Stimulated activated CD4-positive, alpha-beta T cell treated with anti-CD3 and anti-CD28 coated beads, Interleukin-4, amount 100 ng/mL, for 4 hours (primary cell): ENCODE data around the gene RHOH.
"Not testable (repeated sequence)": the region's sequence is repeated elsewhere in the genome, so short reads cannot be mapped to it uniquely, and the experiment has no call there.

ENCODE experiments used
- DNase-seq, 2 experiments: peaks; one replicate each; pipeline ENCODE4 v3.0.0-alpha.2; 2020

RHOH gene

DNA sequence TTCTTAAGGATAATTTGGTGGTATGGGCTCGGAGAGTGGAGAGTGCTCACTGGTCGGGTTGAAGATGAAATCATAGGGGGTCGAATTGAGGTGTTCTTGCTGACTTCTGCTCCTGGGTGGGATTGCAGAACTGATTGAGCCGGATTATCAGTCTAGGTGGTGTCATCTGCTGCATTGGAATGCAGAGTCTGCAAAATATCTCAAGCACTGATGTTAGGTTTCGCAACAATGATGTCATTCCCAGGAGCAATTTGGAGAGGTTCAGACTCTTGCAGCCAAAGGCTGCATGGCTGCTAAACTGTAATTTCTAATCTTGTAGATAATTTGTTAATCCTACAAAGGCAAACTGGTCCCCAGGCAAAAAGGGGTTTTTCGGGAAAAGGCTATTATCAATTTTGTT lies 67.7 kb downstream of the RHOH start:
- DNase-seq = no peak

DNA sequence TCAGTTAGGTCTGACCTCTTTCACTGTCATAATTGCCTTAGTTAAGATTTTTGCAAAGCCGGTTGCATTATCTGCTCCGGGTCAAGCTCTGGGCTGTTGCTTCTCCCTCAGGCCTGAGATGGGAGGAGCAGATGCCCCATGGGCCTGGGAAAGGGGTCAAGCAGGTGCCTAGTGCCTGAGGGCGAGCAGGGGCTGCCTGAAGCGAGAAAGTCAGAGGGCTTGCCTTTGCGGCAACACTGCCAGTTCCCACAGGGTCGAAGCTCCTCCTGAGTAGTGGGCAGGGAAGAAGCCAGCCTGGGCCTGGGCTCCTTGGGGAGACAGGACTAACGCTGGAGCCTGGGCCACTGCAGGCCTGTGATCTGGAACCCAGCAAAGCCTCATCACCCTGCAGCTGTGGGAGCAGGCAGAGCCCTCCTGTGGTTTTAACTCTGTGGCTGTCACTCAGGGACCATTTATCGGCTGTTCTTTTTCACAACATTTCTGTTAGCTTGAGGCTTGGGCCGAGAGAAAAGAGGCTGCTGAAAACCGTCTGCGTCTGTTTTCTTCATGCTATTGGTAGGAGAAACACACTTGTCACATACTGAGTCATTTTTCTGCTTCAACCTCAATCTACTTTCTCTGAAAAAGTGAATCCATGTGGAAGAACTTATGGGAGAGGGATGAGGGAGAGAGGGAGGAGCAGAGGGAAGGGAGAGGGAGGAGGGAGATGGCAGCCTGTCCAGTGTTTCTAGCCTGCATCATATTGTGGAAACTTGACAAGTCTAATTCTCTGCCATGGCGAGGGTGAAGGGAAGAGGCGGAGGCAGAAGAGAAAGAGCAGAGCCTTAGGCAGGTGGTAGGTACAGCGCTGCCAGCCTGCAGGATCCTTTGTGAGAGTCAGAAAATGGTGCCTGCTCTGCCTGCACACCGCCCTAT lies 68.4 kb downstream of the RHOH start:
- DNase-seq = no peak

DNA sequence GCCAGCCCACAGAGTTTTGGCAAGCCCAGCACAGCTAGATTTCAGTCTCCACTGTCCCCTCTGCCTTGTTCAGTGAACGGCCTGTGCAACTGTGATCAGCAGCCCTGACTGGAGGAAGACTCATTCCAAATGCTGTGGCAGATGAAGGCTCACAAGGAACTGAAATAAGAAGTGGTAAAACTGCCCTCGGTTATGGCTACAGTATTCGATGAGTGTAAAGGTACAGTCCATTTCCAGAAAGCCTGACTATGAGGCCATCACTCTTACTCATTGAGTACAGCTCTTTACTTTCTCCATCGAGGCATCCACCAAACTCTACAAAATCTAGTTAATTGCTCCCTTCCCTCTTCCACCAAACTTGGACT lies 69.1 kb downstream of the RHOH start:
- DNase-seq = no peak

- DNase-seq = no peak
Measured at GRCh38 chr4:40269133-40269532, 72.3 kb downstream of the RHOH start.

- no peak for DNase-seq
Measured at GRCh38 chr4:40270609-40271008, 73.8 kb downstream of the RHOH start.

DNA sequence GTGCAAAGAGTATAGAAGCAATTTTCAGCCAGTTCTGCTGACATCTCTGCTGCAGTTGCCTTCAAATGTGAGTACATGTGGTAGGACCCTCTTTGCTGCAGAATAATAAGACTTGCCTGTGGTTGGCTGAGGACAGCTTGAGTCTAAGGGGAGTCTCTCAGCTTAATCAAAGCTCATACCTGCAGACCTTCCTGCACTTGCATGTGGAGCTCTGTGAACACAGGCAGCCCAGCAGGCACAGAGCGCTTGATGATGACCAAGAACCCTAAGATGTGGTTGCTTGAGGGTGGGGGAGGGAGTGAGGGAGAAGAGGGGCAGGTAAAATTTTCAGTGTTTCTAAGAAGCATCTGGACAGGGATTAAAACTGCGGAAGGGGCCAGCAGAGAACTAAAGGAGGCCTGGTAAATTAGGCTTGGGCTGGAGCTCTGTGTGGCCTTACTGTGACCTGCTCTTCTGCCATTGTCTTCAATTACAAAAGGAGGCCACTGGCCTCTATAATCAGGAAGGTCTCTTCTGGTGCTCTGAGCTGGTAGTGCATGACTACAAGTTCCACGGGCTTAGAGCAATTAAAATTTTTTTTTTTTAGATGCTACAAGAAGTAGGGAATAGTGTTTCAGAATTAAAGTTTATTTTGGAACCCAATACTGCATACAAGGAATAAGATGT lies 78.4 kb downstream of the RHOH start:
- no peak for DNase-seq

GRCh38 chr4:40276546-40276945 lies 79.7 kb downstream of the RHOH start:
- DNase-seq = no peak

DNA sequence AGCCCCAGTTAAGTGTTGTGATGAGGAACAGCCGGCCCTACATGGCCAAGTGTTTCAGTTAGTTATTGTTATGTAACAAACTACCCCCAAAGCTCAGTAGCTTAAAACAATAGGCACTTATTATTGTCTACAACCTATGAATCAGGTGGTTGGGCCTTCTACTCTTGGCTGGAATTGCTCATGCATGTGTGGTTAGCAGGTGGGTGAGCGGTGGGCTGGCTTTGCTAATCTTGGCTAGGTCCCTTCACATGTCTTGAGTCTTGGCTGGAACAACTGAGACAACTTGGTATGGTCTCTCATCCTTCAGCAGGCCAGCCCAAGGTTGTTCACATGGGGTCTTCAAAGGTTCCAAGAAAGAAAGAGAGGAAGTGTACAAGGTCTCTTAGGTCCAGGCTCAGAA lies 83.8 kb downstream of the RHOH start:
- peak in 1 of 2 experiments; percentile 73 for DNase-seq

DNA sequence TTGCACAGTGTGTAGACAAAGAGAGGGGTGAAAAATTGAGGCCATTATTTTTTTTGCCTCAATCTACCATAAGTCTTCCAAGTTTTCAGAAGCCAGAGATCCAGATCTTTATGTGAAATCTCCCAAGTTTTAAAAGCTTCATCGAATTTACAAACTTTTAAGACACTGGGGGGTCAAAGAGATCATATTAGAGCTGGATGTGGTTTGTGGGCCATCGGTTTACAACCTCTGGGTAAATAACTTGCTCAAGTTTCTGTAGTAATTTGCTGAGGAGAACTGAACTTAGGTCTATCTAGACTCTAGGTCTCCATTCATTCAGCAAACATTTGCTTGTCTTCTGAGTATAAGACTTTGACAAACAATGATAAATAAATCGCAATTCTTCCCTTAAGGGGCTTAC lies 84.3 kb downstream of the RHOH start:
- DNase-seq = no peak

DNA sequence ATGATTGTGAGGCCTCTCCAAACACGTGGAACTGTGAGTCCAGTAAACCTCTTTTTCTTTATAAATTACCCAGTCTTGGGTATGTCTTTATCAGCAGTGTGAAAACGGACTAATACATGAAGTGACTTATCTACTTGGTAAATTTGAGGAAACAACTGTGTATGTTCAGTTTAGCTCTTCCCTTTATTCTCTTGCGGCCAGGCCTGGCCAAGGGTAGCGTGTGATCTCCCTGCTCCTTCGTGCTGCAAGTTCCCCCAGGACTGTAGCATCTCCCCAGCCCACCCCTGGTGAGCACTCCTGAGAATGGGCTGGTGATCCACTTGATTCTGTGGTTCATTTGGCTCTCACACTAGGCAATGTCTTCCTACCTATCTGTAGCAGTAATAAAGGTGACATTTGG lies 85.1 kb downstream of the RHOH start:
- no peak for DNase-seq

DNA sequence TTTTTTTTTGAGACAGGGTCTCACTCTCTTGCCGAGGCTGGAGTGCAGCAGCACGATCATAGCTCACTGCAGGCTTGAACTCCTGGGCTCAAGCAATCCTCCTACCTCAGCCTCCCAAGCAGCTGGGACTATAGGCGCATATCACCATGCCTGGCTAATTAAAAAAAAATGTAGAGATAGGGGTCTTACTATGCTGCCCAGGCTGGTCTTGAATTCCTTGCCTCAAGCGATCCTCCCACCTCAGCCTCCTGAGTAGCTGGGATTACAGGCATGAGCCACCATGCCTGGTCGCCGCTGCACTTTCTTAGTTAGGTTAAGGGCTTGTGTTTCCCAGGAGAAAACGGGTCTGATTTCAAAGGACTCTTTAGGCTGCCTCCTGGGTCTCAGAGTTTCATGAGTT lies 86.0 kb downstream of the RHOH start:
- DNase-seq = not testable (repeated sequence)

- peak in 1 of 2 experiments; percentile 76 for DNase-seq
Measured at GRCh38 chr4:40283413-40283812, 86.6 kb downstream of the RHOH start.

DNA sequence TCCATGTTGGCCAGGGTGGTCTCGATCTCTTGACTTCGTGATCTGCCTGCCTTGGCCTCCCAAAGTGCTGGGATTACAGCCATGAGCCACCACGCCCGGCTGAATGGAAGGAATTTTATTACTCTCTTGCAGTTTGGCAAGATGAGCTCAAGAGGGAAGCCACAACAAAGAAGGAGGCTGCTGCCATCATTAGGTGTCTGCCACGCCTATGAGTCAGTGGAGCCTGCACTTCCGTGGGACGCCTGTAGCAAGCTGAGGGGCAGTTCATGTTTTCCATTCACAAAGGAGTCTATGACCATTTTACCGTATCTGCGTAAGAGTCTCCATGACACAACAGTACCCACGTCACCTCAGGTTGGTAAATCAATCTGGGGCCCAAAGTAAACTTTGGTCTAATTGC lies 87.1 kb downstream of the RHOH start:
- peak; percentile 63 to 95 for DNase-seq

- no peak for DNase-seq
Measured at GRCh38 chr4:40285692-40286091, 88.9 kb downstream of the RHOH start.

DNA sequence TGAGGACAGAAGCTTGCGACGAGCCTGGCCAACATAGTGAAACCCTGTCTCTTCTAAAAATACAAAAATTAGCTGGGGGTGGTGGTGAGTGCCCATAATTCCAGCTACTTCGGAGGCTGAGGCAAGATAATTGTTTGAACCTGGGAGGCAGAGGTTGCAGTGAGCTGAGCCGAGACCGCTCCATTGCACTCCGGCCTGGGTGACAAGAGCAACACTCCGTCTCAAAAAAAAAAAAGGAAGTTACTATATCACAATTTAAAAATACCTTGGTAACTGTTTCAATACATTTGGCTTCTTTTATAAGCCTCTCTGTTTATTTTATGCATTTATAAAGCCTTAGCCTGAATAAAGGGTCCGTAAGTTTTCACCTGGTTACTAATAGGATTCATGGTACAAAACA lies 91.7 kb downstream of the RHOH start:
- DNase-seq = no peak

DNA sequence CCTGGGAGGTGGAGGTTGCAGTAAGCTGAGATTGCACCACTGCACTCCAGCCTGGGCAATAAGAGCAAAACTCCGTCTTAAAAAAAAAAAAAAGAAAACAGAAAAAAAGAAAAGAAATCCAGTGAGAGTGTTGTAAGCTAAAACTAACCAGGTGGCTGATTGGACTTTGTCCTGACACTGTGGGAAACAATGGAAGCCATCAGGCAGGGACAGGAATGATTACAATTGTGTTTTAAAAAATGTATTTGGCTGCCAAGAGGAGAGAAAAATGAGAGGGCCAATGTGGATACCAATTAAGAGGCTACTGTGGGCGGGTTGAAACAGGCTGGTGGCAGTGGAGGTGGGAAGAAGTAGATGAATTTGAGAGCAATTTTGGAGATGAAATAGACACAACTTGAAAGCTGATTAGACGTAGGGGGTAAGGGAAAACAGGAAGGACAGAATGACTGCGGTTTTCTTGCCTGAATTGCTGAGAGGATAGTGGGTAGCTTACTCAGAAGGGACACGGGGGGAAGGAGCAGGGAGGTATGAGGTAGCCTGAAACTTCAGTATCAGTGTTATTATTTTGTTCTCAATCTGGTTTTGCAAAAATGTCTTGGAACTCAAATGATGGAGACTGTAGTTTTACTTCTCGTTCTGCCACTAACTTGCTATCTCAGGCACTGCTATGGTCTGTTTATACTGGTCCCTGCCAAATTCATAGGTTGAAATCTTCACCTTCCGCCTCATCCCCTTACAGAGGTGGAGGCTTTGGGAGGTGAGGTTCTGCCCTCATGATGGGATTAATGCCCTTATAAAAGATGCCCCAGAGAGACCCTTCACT lies 92.7 kb downstream of the RHOH start:
- DNase-seq = peak in 1 of 2 experiments; percentile 29

GRCh38 chr4:40290611-40291186 lies 93.9 kb downstream of the RHOH start:
- not testable (repeated sequence) for DNase-seq

DNA sequence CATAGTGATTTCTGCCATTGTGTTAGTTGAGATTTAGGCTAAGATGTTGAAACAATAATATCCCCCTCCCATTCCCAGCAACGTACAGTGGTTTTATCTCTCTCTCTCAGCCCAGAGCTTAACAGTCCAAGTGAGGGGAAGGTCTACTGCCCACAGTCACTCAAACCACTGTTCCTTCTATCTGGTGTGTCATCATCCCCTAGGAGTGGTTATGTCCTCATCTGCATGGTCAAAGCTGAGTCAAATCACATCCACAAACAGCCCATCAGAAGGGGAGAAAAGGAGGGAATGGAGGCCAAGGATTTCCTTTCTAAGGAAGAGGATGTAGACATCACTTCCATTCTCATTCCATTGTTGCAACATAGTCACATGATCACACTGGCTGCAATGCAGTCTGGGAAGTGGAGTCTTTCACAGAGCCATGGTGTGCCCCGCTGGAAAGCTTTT lies 95.5 kb downstream of the RHOH start:
- no peak for DNase-seq

- no peak for DNase-seq
Measured at GRCh38 chr4:40294339-40294738, 97.5 kb downstream of the RHOH start.

DNA sequence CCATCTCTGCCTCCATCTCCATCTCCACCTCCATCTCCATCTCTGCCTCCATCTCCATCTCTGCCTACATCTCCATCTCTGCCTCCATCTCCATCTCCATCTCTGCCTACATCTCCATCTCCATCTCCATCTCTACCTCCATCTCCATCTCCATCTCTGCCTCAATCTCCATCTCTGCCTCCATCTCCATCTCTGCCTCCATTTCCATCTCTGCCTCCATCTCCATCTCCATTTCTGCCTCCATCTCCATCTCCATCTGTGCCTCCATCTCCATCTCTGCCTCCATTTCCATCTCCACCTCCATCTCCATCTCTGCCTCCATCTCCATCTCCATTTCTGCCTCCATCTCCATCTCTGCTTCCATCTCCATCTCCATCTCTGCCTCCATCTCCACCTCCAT lies 98.2 kb downstream of the RHOH start:
- not testable (repeated sequence) for DNase-seq

DNA sequence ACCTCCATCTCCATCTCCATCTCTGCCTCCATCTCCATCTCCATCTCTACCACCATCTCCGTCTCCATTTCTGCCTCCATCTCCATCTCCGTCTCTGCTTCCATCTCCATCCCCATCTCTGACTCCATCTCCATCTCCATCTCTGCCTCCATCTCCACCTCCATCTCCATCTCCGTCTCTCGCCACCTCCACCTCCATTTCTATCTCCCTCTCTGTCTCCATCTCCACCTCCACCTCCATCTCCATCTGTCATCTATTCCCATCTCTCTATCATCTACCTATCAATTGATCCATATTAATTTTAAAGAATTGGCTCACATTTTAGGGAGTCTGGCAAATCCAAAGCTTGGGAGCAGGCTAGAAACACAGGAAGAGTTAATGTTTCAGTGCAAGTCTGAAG lies 98.7 kb downstream of the RHOH start:
- no peak for DNase-seq
